A549 (cell line): ENCODE data around the gene HES6. TPM values are rescaled to one million over a fixed set of nuclear protein-coding genes. Genes with fewer than 3 reads are reported as not detected.

Experiments
- ATAC-seq, 2 experiments: fragments of 200-7000 bp in 1 of 2; fragments of >200 bp in 1 of 2; cut with Nextera tagmentation in 1 of 2; cut with Tn5 transposase in 1 of 2; 3 replicates each; pipeline versions ENCODE4 v1.8.0 to v1.9.1; 2018 to 2020; ENCODE audit warnings: mild to moderate bottlenecking in 1 of 2, moderate library complexity in 1 of 2
- CTCF ChIA-PET: fragments of 300-600 bp; sonication (Branson Sonifier 250); formaldehyde crosslinking; extraction: SDS; loops from one replicate; lab custom pipeline; 2021; ENCODE audit warnings: antibody characterized with exemption, inconsistent platforms; lab: Yijun Ruan, JAX
- POLR2A ChIA-PET: fragments of 350-600 bp; formaldehyde crosslinking; extraction: SDS; loops from one replicate; lab custom pipeline; 2021; ENCODE audit warnings: antibody characterized with exemption, inconsistent platforms; lab: Yijun Ruan, JAX
- DNase-seq, 2 experiments: peaks; one replicate each; pipeline versions ENCODE4 v3.0.0 to v3.0.0-alpha.2; 2011 to 2016; ENCODE audit warnings: low read depth in 1 of 2, low spot score in 1 of 2
- FAIRE-seq: peaks from 2 replicates; lab custom pipeline; 2011; peaks lifted over from hg19 to GRCh38; lab: Jason Lieb, UNC
- H3K27ac ChIP-seq, 2 experiments: fragments of >200 bp; sonication (Bioruptor Twin); formaldehyde crosslinking; 3 replicates each; pipeline ENCODE4 v1.5.1; 2016 to 2017
- H3K4me1 ChIP-seq: fragments of >200 bp; sonication (Bioruptor Twin); formaldehyde crosslinking; 3 replicates; pipeline ENCODE4 v1.6.1; 2016
- H3K4me2 ChIP-seq: fragments of >200 bp; sonication (Bioruptor Twin); formaldehyde crosslinking; 3 replicates; pipeline ENCODE4 v1.6.1; 2016
- H3K4me3 ChIP-seq: fragments of >200 bp; sonication (Bioruptor Twin); formaldehyde crosslinking; 3 replicates; pipeline ENCODE4 v1.5.1; 2016
- H3K9me3 ChIP-seq: fragments of >200 bp; sonication (Bioruptor Twin); formaldehyde crosslinking; 3 replicates; pipeline ENCODE4 v1.6.1; 2016
- CBX2 ChIP-seq: fragments of 200-600 bp; sonication (generic); IDR thresholded peaks from 2 replicates; pipeline ENCODE4 v1.6.1; 2016; ENCODE audit warnings: low read depth, mild to moderate bottlenecking, borderline replicate concordance
- HES2 ChIP-seq: fragments of >200 bp; sonication (Bioruptor Twin); formaldehyde crosslinking; IDR thresholded peaks from 2 replicates; pipeline ENCODE4 v1.6.1; 2016
- HOXB13 ChIP-seq: fragments of 250-450 bp; sonication (Bioruptor Pico); IDR thresholded peaks from 2 replicates; pipeline ENCODE4 v1.5.0; 2020; ENCODE audit warnings: low read depth, mild to moderate bottlenecking, moderate library complexity
- JUN ChIP-seq, 2 experiments: fragments of >200 bp; sonication (Bioruptor Twin); formaldehyde crosslinking; IDR thresholded peaks; 2 replicates in 1 of 2; 3 replicates in 1 of 2; pipeline ENCODE4 v1.6.1; 2016 to 2017
- MAFK ChIP-seq: fragments of 450-650 bp; IDR thresholded peaks from 2 replicates; pipeline ENCODE4 v1.6.1; 2014; ENCODE audit not compliant: partially characterized antibody
- MYC ChIP-seq: IDR thresholded peaks from 2 replicates; pipeline ENCODE4 v1.6.1; 2012; ENCODE audit warnings: mild to moderate bottlenecking, inconsistent platforms, low read length, improper control_type of control experiment, borderline replicate concordance
- RAD21 ChIP-seq, 2 experiments: fragments of >200 bp in 1 of 2; sonication (Bioruptor Twin) in 1 of 2; formaldehyde crosslinking in 1 of 2; IDR thresholded peaks in 1 of 2; conservative IDR thresholded peaks in 1 of 2; 2 replicates in 1 of 2; 3 replicates in 1 of 2; pipeline ENCODE4 v1.6.1; 2012 to 2018; ENCODE audit warnings: inconsistent platforms in 1 of 2
- RARB ChIP-seq: fragments of 250-450 bp; sonication (Bioruptor Pico); IDR thresholded peaks from 2 replicates; pipeline ENCODE4 v1.8.0; 2021; ENCODE audit warnings: mild to moderate bottlenecking, moderate library complexity
- REST ChIP-seq: fragments of 200-600 bp; sonication (generic); IDR thresholded peaks from 2 replicates; pipeline ENCODE4 v1.6.1; 2016; ENCODE audit warnings: antibody characterized with exemption, mild to moderate bottlenecking, moderate library complexity
- RNF2 ChIP-seq: fragments of 200-600 bp; sonication (generic); IDR thresholded peaks from 2 replicates; pipeline ENCODE4 v1.6.1; 2016; ENCODE audit warnings: low read depth, mild to moderate bottlenecking, antibody characterized with exemption, moderate library complexity, borderline replicate concordance
- SREBF2 ChIP-seq: fragments of 450-650 bp; IDR thresholded peaks from 2 replicates; pipeline ENCODE4 v1.6.1; 2014; ENCODE audit warnings: mild to moderate bottlenecking, moderate library complexity
- TFCP2L1 ChIP-seq: fragments of 250-450 bp; sonication (Bioruptor Pico); IDR thresholded peaks from 2 replicates; pipeline ENCODE4 v1.5.0; 2021; ENCODE audit warnings: mild to moderate bottlenecking
- WGBS: methylation state at CpG from one replicate; pipeline ENCODE4 v1.1.6; 2017; ENCODE audit errors: missing lambda C conversion rate; 5-methylcytosine and 5-hydroxymethylcytosine counted together
- polyA plus RNA-seq, 4 experiments: library from polyadenylated mRNA; depleted of rRNA in 3 of 4; stranded (reverse); fragments of >200 nt; fragmentation: RNase III in 1 of 4; extraction: RNeasy Plus Mini Kit Qiagen cat#74134 plus additional on column Dnase treatment in 1 of 4; gene quantifications; 2 replicates in 3 of 4; 3 replicates in 1 of 4; pipeline ENCODE4 v1.2.3, GENCODE V29; 2011 to 2017
- TF ChIP-seq, protein P1 (sequence below): IDR thresholded peaks from 2 replicates; pipeline ENCODE4 v1.6.1; 2012; ENCODE audit warnings: low read depth, borderline replicate concordance
- TF ChIP-seq, protein P2 (sequence below): fragments of >200 bp; sonication (Bioruptor Twin); formaldehyde crosslinking; IDR thresholded peaks from 3 replicates; pipeline ENCODE4 v1.5.1; 2016
- TF ChIP-seq, protein P3 (sequence below): fragments of 450-650 bp; IDR thresholded peaks from 2 replicates; pipeline ENCODE4 v1.6.1; 2014; ENCODE audit warnings: antibody characterized with exemption

HES6 gene
- polyA plus RNA-seq, 2 of the 4 experiments (the other 2 are of a cell fraction), result 5.4 to 7.5 TPM

- FAIRE-seq (no peak), DNase-seq (no peak), ATAC-seq (no peak)
- H3K4me2 ChIP-seq, result no peak overlapping the region
- no peaks in the 10 kb centered on the region for H3K9me3 ChIP-seq
- H3K4me1 ChIP-seq, result no peaks in the 10 kb centered on the region
- H3K27ac ChIP-seq, result no peak overlapping the region
- CTCF ChIA-PET, result interaction anchor here (1.2 kb wide), 1 partner anchor 14 kb away, joined by 3 read pairs; no protein-coding TSS in a partner anchor
- no peak overlapping the region for H3K4me3 ChIP-seq
- POLR2A ChIA-PET, result no interaction called here
- WGBS, result 94% methylated on average over 2 of the region's 2 CpGs
- no peak for TF ChIP-seq RNF2
- TF ChIP-seq RARB (CRISPR knock-in tag), result no peak
- TF ChIP-seq HES2, result no peak
- no peak for TF ChIP-seq REST
- no peak for TF ChIP-seq MAFK
- TF ChIP-seq, protein P1, sequence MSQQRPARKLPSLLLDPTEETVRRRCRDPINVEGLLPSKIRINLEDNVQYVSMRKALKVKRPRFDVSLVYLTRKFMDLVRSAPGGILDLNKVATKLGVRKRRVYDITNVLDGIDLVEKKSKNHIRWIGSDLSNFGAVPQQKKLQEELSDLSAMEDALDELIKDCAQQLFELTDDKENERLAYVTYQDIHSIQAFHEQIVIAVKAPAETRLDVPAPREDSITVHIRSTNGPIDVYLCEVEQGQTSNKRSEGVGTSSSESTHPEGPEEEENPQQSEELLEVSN, result no peak
- no peak for TF ChIP-seq RAD21 (conservative IDR thresholded peaks at IDR 0.05 in 1 of 2, IDR thresholded peaks at IDR 0.05 in 1 of 2)
- TF ChIP-seq TFCP2L1 (CRISPR knock-in tag), result no peak
- no peak for TF ChIP-seq HOXB13 (CRISPR knock-in tag)
- TF ChIP-seq, protein P2, sequence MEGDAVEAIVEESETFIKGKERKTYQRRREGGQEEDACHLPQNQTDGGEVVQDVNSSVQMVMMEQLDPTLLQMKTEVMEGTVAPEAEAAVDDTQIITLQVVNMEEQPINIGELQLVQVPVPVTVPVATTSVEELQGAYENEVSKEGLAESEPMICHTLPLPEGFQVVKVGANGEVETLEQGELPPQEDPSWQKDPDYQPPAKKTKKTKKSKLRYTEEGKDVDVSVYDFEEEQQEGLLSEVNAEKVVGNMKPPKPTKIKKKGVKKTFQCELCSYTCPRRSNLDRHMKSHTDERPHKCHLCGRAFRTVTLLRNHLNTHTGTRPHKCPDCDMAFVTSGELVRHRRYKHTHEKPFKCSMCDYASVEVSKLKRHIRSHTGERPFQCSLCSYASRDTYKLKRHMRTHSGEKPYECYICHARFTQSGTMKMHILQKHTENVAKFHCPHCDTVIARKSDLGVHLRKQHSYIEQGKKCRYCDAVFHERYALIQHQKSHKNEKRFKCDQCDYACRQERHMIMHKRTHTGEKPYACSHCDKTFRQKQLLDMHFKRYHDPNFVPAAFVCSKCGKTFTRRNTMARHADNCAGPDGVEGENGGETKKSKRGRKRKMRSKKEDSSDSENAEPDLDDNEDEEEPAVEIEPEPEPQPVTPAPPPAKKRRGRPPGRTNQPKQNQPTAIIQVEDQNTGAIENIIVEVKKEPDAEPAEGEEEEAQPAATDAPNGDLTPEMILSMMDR, result no peak
- TF ChIP-seq MYC, result no peak
- TF ChIP-seq SREBF2, result no peak
- TF ChIP-seq, protein P3, sequence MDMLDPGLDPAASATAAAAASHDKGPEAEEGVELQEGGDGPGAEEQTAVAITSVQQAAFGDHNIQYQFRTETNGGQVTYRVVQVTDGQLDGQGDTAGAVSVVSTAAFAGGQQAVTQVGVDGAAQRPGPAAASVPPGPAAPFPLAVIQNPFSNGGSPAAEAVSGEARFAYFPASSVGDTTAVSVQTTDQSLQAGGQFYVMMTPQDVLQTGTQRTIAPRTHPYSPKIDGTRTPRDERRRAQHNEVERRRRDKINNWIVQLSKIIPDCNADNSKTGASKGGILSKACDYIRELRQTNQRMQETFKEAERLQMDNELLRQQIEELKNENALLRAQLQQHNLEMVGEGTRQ, result no peak
- TF ChIP-seq JUN (IDR thresholded peaks at IDR 0.05), result no peak
- no peak for TF ChIP-seq CBX2
These were observed 49.4 kb downstream of the HES6 start for GRCh38 chr2:238190445-238190844.

Other genes with a start within 250 kb of the HES6 start
- gene SCLY, start 179.0 kb downstream of the HES6 start, polyA plus RNA-seq (2011; rRNA removed), result 19.0 and 19.3 TPM in 2 replicates
- gene SCLY, start 179.0 kb downstream of the HES6 start, polyA plus RNA-seq (2017; fragmentation: RNase III; extraction: RNeasy Plus Mini Kit Qiagen cat#74134 plus additional on column Dnase treatment), result 25.5 to 28.3 TPM (median 28.1 TPM) in 3 replicates
- gene ESPNL, start 139.7 kb downstream of the HES6 start, polyA plus RNA-seq (2011; rRNA removed), result 0.04 and 0.07 TPM in 2 replicates
- 0.15 to 0.22 TPM (median 0.17 TPM) in 3 replicates for gene ESPNL, start 139.7 kb downstream of the HES6 start, polyA plus RNA-seq (2017; fragmentation: RNase III; extraction: RNeasy Plus Mini Kit Qiagen cat#74134 plus additional on column Dnase treatment)
- gene KLHL30, start 101.4 kb downstream of the HES6 start, polyA plus RNA-seq (2011; rRNA removed), result 0.04 TPM in 1 of 2 replicates, not detected in the other
- 0.03 to 0.04 TPM (median 0.03 TPM) in 3 replicates for gene KLHL30, start 101.4 kb downstream of the HES6 start, polyA plus RNA-seq (2017; fragmentation: RNase III; extraction: RNeasy Plus Mini Kit Qiagen cat#74134 plus additional on column Dnase treatment)
- 2.6 and 3.7 TPM in 2 replicates for gene ERFE, start 81.1 kb downstream of the HES6 start, polyA plus RNA-seq (2011; rRNA removed)
- 2.0 to 3.6 TPM (median 2.6 TPM) in 3 replicates for gene ERFE, start 81.1 kb downstream of the HES6 start, polyA plus RNA-seq (2017; fragmentation: RNase III; extraction: RNeasy Plus Mini Kit Qiagen cat#74134 plus additional on column Dnase treatment)
- gene ILKAP, start 36.3 kb downstream of the HES6 start, polyA plus RNA-seq (2011; rRNA removed), result 27.7 and 41.4 TPM in 2 replicates
- gene ILKAP, start 36.3 kb downstream of the HES6 start, polyA plus RNA-seq (2017; fragmentation: RNase III; extraction: RNeasy Plus Mini Kit Qiagen cat#74134 plus additional on column Dnase treatment), result 36.3 to 38.4 TPM (median 38.2 TPM) in 3 replicates
- 8.5 and 14.4 TPM in 2 replicates for gene PER2, start 48.6 kb upstream of the HES6 start, polyA plus RNA-seq (2011; rRNA removed)
- 3.4 to 4.2 TPM (median 3.6 TPM) in 3 replicates for gene PER2, start 48.6 kb upstream of the HES6 start, polyA plus RNA-seq (2017; fragmentation: RNase III; extraction: RNeasy Plus Mini Kit Qiagen cat#74134 plus additional on column Dnase treatment)
- 10.6 and 10.9 TPM in 2 replicates for gene TRAF3IP1, start 80.5 kb upstream of the HES6 start, polyA plus RNA-seq (2011; rRNA removed)
- gene TRAF3IP1, start 80.5 kb upstream of the HES6 start, polyA plus RNA-seq (2017; fragmentation: RNase III; extraction: RNeasy Plus Mini Kit Qiagen cat#74134 plus additional on column Dnase treatment), result 19.1 to 20.2 TPM (median 19.2 TPM) in 3 replicates
- 40.1 and 42.7 TPM in 2 replicates for gene ASB1, start 186.9 kb upstream of the HES6 start, polyA plus RNA-seq (2011; rRNA removed)
- gene ASB1, start 186.9 kb upstream of the HES6 start, polyA plus RNA-seq (2017; fragmentation: RNase III; extraction: RNeasy Plus Mini Kit Qiagen cat#74134 plus additional on column Dnase treatment), result 24.6 to 26.8 TPM (median 26.0 TPM) in 3 replicates